Measurements from ENCODE around the gene MAT2B.
"Not testable (repeated sequence)": the region's sequence is repeated elsewhere in the genome, so short reads cannot be mapped to it uniquely, and the experiment has no call there.

MAT2B gene

DNA sequence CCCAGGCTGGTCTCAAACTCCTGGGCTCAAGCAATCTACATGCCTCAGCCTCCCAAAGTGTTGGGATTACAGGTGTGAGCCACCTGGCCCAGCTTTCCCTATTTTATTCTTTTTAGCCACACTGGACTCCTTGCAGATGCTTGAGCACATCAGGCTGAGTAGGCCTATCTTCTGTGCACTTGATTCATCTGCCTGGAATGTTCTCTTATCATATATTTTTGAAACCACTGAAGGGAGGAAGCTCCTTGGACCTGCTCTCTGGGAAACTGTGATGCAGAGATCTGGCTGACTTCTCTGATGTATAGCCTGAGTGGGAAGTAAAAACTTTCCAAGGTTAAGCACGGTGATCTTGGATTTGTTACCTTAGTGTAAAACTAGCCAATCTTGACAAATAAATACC is 6.5 kb upstream of the MAT2B start:
- DNase-seq: no peak

DNA sequence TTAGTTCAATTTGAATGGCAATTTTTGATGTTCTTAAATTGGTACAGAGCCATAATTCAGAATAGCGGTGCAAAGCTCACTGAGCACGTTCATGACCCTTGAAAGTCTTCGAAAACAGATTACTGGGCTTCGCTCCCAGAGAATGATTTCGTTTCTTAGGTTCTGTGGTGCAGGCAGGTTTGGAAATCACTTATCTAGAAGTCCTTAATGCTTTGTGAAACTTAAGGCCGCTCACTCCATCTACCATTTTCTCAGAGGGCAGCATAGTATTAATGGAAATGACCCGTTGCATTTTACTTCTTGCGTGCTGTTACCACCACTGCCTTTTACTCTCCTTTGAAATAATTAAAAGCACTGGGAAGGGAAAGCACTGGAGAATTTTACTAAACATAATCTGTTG is 2.9 kb upstream of the MAT2B start:
- DNase-seq: peak; percentile 18

DNA sequence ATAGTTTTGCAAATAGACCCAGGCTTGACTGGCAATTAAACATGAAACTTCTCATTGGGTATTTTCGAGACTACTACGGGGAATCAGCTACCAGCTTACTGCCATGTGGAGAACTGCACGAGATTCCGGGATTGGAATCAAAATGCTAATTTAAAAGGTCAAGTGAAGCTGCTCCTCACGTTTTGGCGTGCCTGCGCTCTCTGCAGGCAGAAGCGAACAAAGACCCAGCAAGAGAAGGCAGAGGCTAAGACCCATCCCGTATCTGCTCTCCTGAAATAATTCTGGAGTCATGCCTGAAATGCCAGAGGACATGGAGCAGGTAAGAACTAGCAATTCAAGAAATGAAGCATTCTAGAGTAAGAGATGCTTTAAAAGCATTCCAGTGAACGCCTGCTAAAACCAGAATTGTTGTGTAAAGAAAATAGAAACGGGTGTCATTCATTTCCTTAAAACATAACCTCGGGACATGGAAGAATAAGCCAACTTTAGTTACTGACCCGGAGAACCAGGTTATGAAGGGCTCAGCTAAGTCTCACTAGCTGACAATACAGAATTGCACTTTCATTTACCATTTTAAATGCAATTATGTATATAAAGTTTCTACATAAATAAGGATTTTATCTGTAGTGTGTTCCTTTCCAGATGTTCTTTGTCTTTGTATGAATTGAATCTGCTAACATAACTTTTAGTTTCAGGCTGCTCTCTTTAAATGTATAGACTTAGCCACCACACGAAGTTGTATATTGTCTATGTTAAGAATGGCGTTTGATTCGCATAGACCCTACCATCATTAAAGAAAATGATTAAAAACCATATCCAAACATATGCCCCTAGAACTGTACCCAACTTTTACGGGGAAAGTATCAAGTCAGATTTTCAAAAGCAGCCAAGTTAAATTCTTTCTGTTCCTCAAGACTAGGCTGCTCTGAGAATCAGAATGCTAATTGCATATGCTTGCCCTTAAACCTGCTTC is 2.0 kb upstream of the MAT2B start:
- peak; percentile 70 for DNase-seq

DNA sequence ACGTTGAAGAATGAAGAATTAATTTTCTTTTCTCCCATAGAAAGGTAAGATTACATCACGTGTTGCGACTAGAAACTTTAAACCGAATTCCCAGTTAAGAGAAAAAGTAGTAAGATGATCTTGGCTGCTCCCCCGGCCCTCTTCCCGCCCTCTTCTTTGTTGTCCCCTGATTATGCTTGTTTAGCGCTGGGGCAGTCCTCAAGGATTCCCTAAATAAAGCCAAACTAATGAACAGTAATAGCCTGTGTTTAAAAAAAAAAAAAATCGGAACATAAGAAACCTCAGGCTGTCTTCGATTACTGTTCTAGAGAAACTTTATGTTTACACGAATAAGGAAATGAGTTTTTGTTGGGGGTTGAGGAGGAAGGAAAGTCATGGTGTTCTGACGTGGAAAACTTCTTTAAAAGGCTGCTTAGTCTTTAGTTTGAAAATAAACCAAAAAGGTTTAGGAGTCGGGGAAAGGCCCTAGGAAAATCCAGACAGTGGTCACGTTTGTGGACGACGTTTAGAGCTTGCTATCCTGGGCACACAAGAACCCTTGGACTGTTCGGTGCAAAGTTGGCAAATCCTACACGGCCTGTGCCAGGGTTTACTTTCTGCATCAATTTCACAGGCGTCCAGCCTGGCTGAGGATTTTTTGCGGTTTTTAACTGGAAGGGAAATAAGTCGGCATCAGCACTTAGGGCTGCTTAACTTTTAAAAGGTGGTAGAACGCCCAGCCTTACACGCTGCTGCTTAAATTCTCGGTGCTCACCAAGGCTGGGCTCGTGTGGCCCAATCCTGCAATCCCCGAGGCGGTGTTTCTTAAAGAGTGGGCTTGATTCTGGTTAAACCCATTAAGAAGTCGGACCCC is 1.1 kb upstream of the MAT2B start:
- DNase-seq: peak; percentile 78

DNA sequence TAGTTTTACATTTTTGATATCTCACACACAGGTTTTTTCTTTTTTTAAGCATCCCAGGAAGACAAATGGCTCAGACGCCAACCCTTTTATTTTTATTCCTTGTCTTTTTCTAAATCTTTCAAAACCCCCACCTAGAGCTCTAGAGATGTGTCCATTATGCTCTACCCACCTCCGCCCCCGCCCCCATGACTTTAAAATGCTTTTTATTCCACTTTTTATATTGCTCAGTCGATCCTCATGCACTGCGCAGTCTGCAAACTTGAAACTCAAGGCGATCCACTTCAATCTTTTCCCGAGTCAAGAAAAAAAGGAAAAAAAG is 411 bp upstream of the MAT2B start:
- DNase-seq: no peak

DNA sequence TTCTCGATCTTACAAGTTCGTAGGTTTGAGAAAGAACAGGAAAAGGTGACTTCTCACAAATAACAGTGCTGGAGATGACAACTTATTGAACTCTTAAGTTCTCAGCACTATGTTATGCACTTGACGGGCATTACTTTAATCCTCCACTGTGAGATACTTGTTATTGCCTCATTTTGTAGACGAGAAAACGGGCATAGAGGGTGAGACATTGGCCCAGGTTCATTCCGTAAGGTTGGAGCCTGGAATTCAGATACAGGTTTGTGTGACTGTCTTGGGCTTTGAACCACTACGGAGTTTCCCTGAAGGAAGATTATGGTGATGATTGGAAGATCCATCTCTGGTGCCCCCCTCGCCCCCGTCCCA is 657 bp downstream of the MAT2B start:
- no peak for DNase-seq

DNA sequence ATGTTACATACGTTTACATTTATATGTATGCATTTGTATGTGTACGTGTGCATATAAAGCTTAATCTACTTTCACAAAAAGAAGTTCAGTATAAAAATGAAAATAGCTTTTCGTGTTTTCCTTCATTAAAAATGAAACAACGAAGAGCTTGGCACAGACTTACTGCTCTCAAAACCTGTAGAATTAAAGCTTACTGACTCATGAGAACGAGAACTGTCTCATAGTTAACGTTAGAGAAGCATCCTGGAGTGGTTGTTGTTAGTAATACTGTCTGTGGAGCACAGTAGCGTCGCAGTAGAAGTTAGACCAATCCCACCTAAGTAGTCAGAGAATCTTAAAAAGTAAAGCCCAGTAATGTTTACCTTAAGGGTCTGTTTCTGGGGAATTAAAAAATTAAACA is 1.3 kb downstream of the MAT2B start:
- no peak for DNase-seq

DNA sequence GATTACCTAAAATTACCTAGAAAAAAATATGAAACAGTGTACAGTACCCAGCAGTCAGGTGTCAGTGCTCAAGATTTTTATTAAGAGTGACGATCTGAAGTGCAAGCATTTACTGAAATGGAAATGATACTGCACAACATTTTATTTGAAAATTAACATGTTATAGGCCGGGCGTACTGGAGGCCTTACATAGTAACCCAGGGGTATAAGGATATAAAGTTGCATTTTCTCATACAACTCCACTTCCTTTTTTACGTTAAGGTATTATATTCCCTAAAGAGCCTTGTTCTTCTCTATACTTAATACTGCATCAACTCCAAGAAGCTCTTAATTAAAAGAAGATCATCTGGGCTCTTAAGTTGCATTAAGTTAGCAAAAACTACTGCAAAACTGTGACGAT is 3.3 kb downstream of the MAT2B start:
- DNase-seq: no peak

DNA sequence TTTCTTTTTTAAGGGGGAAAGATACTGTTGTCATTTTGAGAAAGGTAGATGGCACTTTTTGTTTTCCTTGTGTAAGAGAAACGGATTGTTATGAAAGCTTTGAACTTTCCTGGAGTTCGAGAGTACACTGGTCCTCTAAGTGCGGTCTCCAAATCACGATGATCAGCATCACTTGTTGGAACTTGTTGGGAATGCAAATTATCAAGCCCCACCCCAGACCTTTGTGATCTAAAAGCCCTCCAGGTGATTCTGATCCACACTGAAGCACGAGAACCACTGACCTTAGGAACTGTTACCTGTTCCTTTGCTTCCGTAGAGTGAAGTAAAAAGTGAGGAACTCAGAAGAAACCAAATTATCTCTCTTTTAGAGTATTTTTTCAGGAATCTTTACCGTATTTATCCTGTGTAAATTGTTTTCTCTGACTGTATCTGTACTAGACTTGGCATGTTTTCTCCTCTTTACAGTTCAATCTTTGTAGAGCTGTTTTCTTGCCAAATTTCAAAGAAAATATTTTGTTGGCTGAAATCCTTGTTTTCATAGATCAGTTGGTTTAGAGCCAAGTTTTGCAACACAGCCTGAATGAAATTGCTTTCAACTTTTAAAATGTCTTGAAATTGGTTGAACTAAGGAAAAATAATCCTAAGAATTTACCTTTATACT is 4.0 kb downstream of the MAT2B start:
- no peak for DNase-seq

DNA sequence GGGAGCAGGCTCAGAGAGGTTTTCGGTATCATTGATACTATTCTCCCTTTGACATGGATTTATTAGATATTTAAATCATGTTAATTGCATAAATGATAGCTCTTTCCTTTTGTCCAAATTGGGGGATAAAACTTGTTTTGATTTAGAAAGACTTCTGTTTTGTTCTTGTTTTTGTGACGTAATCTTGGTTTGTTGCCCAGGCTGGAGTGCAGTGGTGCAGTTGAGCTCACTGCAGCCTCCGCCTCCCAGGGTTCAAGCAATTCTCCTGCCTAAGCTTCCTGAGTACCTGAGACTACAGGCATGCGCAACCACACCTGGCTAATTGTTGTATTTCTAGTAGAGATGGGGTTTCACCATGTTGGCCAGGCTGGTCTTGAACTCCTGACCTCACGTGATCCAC is 7.1 kb downstream of the MAT2B start:
- DNase-seq: no peak

DNA sequence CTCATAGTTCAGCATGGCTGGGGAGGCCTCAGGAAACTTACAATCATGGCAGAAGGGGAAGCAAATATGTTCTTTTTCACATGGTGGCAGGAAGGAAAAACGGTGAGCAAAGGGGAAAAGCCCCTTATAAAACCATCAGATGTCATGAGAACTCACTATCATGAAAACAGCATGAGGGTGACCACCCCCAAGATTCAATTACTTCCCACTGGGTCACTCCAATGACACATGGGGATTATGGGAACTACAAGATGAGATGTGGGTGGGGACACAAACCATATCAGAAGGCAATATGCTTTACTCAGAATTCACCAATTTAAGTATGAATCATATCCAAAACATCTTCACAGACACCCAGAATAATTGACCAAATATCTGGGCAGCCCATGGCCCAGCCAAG is 19.7 kb downstream of the MAT2B start:
- DNase-seq: no peak

DNA sequence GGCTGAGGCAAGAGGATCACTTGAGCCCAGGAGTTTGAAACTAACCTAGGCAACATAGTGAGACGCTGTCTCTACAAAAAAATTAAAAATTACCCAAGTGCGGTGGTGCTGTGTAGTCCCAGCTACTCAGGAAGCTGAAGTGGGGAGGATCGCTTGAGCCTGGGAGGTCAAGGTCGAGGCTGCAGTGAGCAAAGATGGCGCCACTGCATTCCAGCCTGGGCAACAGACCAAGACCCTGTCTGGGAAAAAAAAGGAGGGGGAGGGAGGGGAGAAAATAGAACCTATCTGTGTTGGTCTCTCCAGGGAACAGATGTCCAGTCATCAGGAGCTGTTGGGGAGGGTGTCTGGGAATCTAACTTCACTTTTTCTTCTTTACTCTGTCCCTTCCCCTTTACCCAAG is 24.3 kb downstream of the MAT2B start:
- no peak for DNase-seq

DNA sequence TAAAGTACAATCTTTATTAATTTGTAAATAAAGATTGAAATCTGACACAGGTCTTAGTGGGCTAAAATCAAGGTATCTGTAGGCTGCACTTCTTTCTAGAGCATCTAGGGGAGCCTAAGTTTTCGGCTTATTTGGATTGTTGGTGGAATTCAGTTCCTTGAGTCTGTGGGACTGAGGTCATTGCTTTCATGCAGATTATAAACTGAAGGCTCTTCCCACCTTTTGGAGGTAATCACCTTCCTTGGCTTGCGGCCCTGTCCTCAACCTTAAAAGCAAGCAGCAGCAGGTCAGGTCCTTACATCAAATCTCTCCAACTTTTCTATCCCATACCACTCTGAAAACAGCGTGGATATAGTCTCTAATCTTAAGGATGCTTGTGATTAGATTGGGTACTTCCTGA is 25.9 kb downstream of the MAT2B start:
- DNase-seq: no peak

DNA sequence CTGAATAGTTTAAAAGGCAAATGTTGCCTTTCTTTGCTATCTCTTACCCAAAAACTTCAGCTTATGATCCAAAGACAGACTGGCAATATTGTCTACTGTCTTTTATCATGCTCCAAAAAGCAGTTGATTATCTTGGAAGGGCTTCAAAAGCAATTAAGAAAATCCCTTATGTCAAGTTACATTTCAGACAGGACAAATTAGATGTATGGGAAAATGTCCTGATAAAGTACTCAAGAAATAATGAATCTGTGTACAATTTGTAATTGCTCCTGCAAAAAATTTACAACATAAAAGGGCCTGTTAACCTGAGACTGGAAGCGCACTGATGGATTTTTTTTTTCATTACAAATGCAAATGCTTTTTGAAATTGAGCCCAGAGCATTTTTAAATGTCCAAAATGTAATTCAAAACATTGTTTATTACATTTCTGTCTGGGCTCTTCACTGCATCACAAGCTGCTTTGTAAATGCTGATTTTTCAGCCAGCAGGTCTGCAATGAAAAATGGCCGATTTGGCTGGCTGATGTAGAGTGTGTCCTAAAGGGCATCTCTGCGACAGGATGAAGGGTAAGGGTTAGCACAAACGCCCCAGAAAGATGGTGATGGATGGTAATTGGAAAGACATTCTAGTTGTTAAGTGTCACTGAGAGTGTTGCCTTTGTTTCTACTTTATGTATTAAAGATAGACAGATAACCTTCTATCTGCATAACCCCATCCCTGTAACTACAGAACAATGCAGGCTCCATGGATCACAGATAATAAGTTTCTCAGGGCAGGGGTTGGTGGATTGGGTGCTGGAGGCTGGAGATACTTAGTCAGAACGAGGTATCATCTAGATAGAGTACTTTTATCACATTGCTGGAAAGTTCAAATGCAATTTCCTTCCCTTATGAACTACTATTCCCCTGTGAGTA is 27.0 kb downstream of the MAT2B start:
- no peak for DNase-seq

DNA sequence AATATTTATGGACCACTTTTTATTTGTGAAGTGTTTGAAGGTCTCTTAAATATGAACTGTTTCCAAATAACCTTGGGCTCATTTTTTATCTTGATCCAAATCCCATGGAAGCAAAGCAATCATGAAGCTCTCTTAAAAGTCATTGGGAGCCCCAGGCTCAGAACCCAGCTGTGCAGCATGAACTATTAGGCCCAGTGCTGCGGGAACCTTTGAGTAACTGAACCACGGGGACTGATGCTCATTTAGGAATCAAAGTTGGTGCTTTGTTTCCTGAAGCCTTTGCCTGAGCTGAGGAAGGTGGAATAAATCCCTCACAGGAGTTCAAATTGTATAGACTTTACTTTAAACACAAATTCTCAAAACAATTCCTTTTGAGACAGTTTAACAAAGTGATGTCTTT is 27.8 kb downstream of the MAT2B start:
- no peak for DNase-seq

DNA sequence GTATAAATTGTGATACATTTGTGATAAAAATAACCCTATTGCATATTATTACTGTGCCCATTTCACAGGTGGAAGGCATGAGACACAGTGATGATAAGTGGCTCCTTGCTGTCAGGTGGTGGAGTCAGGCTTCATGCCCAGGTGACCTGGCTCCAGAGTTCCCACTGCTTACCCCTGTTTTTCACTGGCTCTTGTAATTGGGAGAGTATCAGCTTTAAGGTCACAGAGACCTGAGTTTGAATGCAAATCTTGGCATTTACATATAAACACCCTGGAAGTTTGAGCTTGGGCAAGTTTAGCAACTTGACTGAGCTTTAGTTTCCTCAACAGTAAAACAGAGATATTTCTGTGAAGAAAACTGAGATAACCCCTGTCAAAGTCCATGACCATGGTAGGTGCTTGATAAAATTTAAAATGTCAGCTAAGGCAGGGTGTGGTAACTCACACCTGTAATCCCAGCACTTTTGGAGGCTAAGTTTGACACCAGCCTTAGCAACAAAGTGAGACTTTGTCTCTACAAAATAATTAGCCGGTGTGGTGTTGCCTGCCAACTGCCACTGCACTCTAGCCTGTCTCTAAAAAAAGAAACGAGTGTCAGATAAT is 29.2 kb downstream of the MAT2B start:
- DNase-seq: no peak

DNA sequence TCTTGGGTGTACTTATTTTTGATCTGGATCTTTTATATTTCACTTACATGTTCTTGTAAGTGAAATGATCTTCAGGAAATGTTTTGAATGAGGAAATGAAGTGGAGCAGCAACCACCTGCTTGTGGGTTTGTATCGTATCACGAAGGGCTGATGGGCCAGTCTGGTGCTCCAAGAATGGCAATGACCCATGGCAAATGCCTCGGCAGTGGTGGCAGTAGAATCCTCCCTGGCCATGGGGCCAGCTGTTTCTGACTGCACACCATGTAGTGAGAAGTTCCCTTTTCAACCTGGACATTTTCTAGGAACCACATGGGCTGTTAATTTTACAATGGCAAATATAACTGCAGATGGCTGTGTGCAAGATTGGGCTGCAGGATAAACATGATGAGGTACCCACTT is 29.9 kb downstream of the MAT2B start:
- no peak for DNase-seq

DNA sequence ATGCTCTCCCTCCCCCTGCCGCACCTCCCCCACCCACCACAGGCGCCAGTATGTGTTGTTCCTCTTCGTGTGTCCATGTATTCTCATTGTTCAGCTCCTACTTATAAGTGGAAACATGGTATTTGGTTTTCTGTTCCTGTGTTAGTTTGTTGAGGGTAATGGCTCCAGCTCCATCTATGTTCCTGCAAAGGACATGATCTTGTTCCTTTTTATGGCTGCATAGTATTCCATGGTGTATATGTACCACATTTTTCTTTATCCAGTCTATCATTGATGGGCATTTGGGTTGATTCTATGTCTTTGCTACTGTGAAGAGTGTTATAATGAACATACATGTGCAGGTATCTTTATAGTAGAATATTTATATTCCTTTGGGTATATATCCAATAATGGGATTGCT is 31.0 kb downstream of the MAT2B start:
- not testable (repeated sequence) for DNase-seq

DNA sequence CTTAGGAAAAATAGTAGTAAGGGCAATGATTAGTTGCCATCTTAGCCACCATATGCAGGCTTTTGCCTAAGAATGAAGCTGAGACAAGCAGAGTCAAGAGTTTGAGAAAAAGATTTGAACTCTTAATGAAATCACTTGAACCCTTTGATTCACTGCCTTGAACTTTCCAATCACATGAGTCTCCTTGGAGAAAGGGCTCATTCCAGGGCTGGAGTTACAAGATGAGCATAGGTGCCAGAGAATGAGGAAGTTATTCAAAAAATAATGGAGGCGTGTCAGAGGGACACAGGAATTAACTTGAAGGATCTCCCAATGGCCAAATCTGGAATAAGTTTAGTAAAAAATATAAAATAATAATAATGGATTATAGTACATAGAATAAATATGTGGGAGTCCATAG is 35.3 kb downstream of the MAT2B start:
- no peak for DNase-seq

DNA sequence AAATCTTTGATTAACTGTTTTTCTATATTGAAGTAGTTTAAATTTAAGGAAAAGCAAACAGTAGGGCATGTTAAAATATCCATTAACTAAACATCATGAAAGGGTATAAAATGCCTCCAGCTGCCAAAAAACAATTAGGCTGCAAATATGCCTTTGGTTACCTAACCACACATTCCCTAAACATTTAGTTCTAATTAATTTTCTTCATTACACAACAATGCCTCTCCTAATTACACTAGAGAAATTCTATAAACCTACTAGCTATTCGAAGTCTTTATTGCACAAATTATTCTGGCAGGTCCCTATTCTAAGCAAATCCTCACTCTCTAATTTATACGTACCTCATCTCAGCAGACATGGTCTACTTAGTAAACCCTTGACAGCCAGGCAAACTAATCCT is 37.4 kb downstream of the MAT2B start:
- DNase-seq: no peak

DNA sequence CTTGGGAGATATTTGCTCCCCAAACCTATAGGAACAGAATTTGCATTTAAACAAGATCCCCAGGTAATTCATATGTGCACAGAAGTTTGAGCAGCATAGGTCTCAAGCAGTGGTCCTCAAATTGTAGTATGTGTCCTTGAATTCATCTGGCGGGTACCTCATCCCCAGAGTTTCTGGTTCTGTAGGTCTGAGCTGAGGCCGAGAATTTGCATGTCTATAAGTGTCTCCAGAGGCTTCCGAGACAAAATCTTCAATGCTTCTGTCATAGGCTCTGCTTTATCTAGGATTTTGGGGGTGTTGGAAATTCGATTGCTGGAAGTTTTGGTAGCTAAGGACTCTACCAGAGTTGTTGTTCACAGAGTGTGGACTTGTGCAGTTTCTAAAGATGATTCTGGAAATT is 38.6 kb downstream of the MAT2B start:
- no peak for DNase-seq

DNA sequence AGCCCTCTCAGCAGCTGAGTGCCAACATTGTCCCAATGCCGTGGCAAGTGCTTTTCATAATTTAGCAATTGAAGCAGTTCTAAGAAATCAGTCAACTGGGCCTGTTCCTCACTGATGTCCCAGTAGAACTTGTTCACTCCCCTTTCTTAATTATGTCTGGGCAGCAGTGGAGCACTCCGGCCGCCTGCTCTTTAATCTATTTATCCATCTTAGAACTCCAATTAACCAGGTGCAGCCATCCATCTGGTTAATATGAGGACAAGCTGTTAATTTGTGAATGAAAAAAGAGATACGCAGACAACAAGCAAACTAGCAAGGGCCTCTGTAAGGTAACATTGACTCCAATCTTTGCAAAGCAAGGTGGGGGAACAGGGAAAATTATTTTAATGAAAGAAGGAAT is 39.4 kb downstream of the MAT2B start:
- DNase-seq: no peak
